Upper lobe of left lung (tissue), 6 donors: ENCODE data around the gene ANKRD66. TPM values are rescaled to one million over a fixed set of nuclear protein-coding genes. Genes with fewer than 3 reads are reported as not detected.
"Not testable (repeated sequence)": the region's sequence is repeated elsewhere in the genome, so short reads cannot be mapped to it uniquely, and the experiment has no call there.

Experiments
- ATAC-seq, 2 donors: fragments of 200-7000 bp; cut with Tn5 transposase; one replicate each; pipeline ENCODE4 v1.9.1; 2022; ENCODE audit warnings: mild to moderate bottlenecking in 2 of 2, moderate library complexity in 2 of 2; ENCODE audit not compliant: low FRiP score in 2 of 2
- DNase-seq, 2 donors: peaks; one replicate each; pipeline ENCODE4 v3.0.0-alpha.2; 2019 to 2020
- H3K27ac ChIP-seq, 4 donors: fragments of 200-600 bp; sonication (generic); one replicate each; pipeline ENCODE4 v1.5.1; 2016 to 2019
- H3K27me3 ChIP-seq, 4 donors: fragments of 200-600 bp; sonication (generic); one replicate each; pipeline ENCODE4 v1.5.1; 2017 to 2019
- H3K36me3 ChIP-seq, 4 donors: fragments of 200-600 bp; sonication (generic); one replicate each; pipeline ENCODE4 v1.5.1; 2016 to 2019
- H3K4me1 ChIP-seq, 4 donors: fragments of 200-600 bp; sonication (generic); one replicate each; pipeline ENCODE4 v1.5.1; 2018 to 2019
- H3K4me3 ChIP-seq, 4 donors: fragments of 200-600 bp; sonication (generic); one replicate each; pipeline ENCODE4 v1.5.1; 2017 to 2019; ENCODE audit warnings: mild to moderate bottlenecking in 2 of 4, moderate library complexity in 1 of 4
- H3K9me3 ChIP-seq, 4 donors: fragments of 200-600 bp; sonication (generic); one replicate each; pipeline ENCODE4 v1.5.1; 2018 to 2019
- EP300 ChIP-seq, 4 donors: sonication (generic); formaldehyde crosslinking; IDR thresholded peaks; one replicate each; pipeline ENCODE4 v1.5.1; 2017; ENCODE audit warnings: antibody characterized with exemption in 4 of 4, control low read depth in 2 of 4
- POLR2A ChIP-seq, 4 donors: fragments of 450-650 bp; IDR thresholded peaks; one replicate each; pipeline ENCODE4 v1.5.1; 2016 to 2017; ENCODE audit warnings: antibody characterized with exemption in 4 of 4, mild to moderate bottlenecking in 2 of 4
- POLR2AphosphoS5 ChIP-seq, 2 donors: sonication (generic); formaldehyde crosslinking; IDR thresholded peaks; one replicate each; pipeline ENCODE4 v1.5.1; 2017; ENCODE audit warnings: antibody characterized with exemption in 2 of 2
- WGBS, 2 donors: methylation state at CpG; one replicate each; pipeline ENCODE4 v1.1.5; 2017 to 2018; 5-methylcytosine and 5-hydroxymethylcytosine counted together
- total RNA-seq, 6 donors: library from RNA; depleted of rRNA in 4 of 6; stranded (reverse); fragments of >200 nt in 4 of 6; gene quantifications; one replicate each; pipeline versions ENCODE4 v1.1.0 to v1.2.1, GENCODE V29; 2016 to 2021
- TF ChIP-seq, protein P1 (sequence below), 6 experiments: fragments of 450-650 bp in 4 of 6; fragments of 200-600 bp in 2 of 6; sonication (generic) in 2 of 6; IDR thresholded peaks; one replicate each; pipeline ENCODE4 v1.5.1; 2016 to 2019; ENCODE audit warnings: antibody characterized with exemption in 6 of 6
- donor health status: DM: no; HTN: no; CAD: no; lungs with moderate emphysema.
- donor health status: DM: no; HTN: yes; CAD: no; lungs with severe emphysema.

ANKRD66 gene
- total RNA-seq, 6 donors from 2014 or later = 2.1 to 15.7 (median 2.7) TPM; not detected in 2

DNA sequence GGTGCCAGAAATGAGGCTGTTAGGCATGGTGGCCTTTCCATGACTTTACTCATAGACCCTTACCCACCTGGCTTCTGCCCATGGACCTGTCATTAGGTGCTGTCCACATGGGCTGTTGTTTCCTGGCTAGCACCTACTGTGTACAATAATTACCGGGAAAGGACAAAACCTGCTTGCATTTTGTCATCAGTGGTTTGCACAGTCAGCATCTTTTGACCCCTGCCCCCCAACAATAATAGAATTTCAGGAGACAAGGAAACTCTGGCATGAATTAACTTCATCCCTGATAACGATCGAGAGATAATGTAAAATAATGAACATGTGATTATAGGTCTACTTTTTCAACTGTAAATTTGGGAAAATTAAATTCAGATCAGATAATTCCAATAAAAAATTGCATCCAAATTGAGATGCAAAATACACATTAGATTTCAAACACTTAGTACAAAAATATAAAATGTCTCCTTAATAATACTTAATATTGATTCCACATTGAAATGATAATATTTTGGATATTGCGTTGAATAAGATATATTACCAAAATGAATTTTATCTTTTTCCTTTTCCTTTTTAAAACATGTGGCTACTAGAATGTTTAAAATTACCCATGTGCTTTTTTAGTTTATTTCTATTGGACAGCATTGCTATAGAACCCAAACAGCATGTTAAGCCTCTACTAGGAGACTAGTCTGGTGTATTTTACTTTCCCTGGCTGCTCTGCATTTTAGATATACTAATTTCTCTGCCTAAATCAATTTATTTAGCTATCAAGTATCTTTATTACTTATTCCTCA lies 12.4 kb downstream of the ANKRD66 start:
- Histone ChIP-seq H3K4me3 (no peak overlapping the region), H3K36me3 (no peaks in the 10 kb centered on the region), H3K27me3 (no peaks in the 10 kb centered on the region), H3K9me3 (no peaks in the 10 kb centered on the region), H3K4me1 (peaks cover 0 to 3% (median 0%) of the 10 kb centered on the region in 4 donors), H3K27ac (no peak overlapping the region)
- no peak for TF ChIP-seq EP300 (IDR thresholded peaks at IDR 0.05)
- no peak for TF ChIP-seq POLR2A (IDR thresholded peaks at IDR 0.05)
- TF ChIP-seq, protein P1, sequence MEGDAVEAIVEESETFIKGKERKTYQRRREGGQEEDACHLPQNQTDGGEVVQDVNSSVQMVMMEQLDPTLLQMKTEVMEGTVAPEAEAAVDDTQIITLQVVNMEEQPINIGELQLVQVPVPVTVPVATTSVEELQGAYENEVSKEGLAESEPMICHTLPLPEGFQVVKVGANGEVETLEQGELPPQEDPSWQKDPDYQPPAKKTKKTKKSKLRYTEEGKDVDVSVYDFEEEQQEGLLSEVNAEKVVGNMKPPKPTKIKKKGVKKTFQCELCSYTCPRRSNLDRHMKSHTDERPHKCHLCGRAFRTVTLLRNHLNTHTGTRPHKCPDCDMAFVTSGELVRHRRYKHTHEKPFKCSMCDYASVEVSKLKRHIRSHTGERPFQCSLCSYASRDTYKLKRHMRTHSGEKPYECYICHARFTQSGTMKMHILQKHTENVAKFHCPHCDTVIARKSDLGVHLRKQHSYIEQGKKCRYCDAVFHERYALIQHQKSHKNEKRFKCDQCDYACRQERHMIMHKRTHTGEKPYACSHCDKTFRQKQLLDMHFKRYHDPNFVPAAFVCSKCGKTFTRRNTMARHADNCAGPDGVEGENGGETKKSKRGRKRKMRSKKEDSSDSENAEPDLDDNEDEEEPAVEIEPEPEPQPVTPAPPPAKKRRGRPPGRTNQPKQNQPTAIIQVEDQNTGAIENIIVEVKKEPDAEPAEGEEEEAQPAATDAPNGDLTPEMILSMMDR (IDR thresholded peaks at IDR 0.05) = no peak
- TF ChIP-seq POLR2AphosphoS5 (IDR thresholded peaks at IDR 0.05) = no peak
- 91 to 94% methylated on average over 4 of the region's 4 CpGs for WGBS, 2 donors
- ATAC-seq (no peak), DNase-seq (no peak)

DNA sequence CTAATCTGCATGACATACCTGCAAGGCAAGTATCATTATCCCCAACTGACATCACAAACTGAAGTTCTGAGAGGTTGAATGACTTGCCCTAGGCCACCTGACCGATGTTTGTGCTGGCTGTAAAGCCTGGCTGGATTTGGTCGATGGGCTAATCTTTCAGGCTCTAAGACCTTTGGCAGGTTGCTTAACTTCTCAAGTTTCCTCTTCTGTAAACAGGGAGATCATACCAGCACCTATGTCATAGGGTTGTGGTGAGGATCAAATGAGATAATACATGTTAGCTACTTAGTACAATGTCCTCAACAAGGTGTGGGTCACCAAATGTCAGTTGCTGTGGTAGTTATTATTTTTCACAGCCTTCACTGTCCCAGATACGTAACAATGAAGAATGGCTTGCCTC lies 14.2 kb downstream of the ANKRD66 start:
- no peaks in the 10 kb centered on the region for H3K9me3 ChIP-seq
- peaks cover 0 to 3% (median 0%) of the 10 kb centered on the region in 4 donors for H3K4me1 ChIP-seq
- 62 to 68% methylated on average over 3 of the region's 3 CpGs for WGBS, 2 donors
- no peaks in the 10 kb centered on the region for H3K27me3 ChIP-seq
- TF ChIP-seq POLR2AphosphoS5 (IDR thresholded peaks at IDR 0.05) = no peak
- TF ChIP-seq, protein P1 (IDR thresholded peaks at IDR 0.05) = no peak
- no peaks in the 10 kb centered on the region for H3K36me3 ChIP-seq
- DNase-seq (no peak), ATAC-seq (no peak)
- no peak overlapping the region for H3K27ac ChIP-seq
- H3K4me3 ChIP-seq = no peak overlapping the region

DNA sequence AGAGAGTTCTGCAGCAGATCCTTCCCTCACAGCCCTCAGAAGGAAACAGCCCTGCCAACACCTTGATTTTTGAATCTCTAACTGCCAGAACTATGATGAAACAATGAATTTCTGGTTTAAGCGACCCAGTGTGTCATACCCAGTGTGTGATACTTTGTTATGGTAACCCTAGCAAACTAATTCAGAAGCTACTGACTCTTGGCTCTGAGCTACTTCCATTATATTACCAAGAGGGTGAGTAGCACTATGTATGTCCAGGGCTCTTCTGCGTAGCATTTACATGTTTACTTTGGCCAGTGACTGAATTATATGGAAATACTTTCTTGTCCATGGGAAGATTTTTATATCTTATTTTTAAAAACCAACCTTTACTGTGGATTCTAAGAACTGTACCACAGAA lies 16.7 kb downstream of the ANKRD66 start:
- H3K4me3 ChIP-seq = no peak overlapping the region
- H3K36me3 ChIP-seq = no peaks in the 10 kb centered on the region
- H3K9me3 ChIP-seq = no peaks in the 10 kb centered on the region
- DNase-seq = no peak
- TF ChIP-seq POLR2A (IDR thresholded peaks at IDR 0.05) (no peak), POLR2AphosphoS5 (IDR thresholded peaks at IDR 0.05) (no peak), EP300 (IDR thresholded peaks at IDR 0.05) (no peak)
- TF ChIP-seq, protein P1 (IDR thresholded peaks at IDR 0.05) = no peak
- H3K4me1 ChIP-seq = no peaks in the 10 kb centered on the region
- H3K27ac ChIP-seq = no peak overlapping the region
- no peak for ATAC-seq
- 83 to 87% methylated on average over 2 of the region's 2 CpGs for WGBS, 2 donors
- no peaks in the 10 kb centered on the region for H3K27me3 ChIP-seq

DNA sequence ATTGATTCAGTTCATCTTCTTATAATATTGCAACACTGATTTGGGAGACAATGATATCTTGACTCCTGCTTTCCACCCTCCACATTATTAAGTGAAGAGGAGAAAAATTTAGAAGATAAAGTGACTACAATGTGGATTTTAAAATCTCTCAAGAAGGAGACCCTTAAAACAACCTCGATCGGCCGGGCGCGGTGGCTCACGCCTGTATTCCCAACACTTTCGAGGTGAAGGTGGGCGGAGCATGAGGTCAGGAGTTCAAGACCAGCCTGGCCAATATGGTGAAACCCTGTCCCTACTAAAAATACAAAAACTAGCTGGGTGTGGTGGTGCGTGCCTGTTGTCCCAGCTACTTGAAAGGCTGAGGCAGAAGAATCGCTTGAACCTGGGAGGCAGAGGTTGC lies 17.5 kb downstream of the ANKRD66 start:
- H3K4me3 ChIP-seq, H3K9me3 ChIP-seq, ATAC-seq, H3K36me3 ChIP-seq, H3K27me3 ChIP-seq, H3K27ac ChIP-seq, H3K4me1 ChIP-seq: not testable (repeated sequence)
- 91 to 94% methylated on average over 10 of the region's 10 CpGs for WGBS, 2 donors
- peak in 1 of 2 donors; percentile 61 for DNase-seq

DNA sequence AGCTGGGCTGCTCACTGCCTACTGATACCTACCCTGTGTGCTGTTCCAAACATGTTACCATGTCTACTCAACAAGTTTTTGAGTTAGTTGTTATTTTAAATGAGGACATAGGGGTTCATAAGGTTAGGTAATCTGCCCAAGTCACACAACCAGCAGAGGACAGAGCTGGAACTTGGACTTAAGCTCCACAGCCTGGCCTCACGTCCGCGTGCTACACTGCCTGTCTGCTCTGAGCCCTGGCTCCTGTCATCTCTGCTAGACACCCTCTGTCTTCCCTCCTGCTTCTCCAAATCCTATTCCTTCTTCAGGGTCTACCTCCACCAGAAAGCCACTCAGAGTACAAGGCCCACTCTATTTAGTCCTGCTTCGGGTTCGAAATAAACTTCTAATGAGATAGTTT lies 18.2 kb downstream of the ANKRD66 start:
- ATAC-seq (no peak), DNase-seq (no peak)
- WGBS, 2 donors = 94 to 95% methylated on average over 5 of the region's 5 CpGs
- no peaks in the 10 kb centered on the region for H3K27me3 ChIP-seq
- H3K4me1 ChIP-seq = no peaks in the 10 kb centered on the region
- no peak overlapping the region for H3K4me3 ChIP-seq
- no peak overlapping the region for H3K27ac ChIP-seq
- H3K36me3 ChIP-seq = no peaks in the 10 kb centered on the region
- no peaks in the 10 kb centered on the region for H3K9me3 ChIP-seq
- TF ChIP-seq, protein P1 (IDR thresholded peaks at IDR 0.05) = no peak
- no peak for TF ChIP-seq POLR2AphosphoS5 (IDR thresholded peaks at IDR 0.05)
- TF ChIP-seq POLR2A (IDR thresholded peaks at IDR 0.05) = no peak
- TF ChIP-seq EP300 (IDR thresholded peaks at IDR 0.05) = no peak
